Stomach (tissue), 9 donors: ENCODE measurements around the gene ASH1L. TPM values are rescaled to one million over a fixed set of nuclear protein-coding genes. Genes with fewer than 3 reads are reported as not detected.

Experiments used
- DNase-seq, 2 donors: peaks; one replicate each; pipeline versions ENCODE4 v3.0.0 to v3.0.0-alpha.2; 2013 to 2019
- H3K27ac ChIP-seq, 5 donors: fragments of 200-600 bp in 4 of 5; sonication (generic) in 4 of 5; one replicate each; pipeline ENCODE4 v1.5.1; 2013 to 2019; ENCODE audit warnings: mild to moderate bottlenecking in 1 of 5, moderate library complexity in 1 of 5
- H3K27me3 ChIP-seq, 3 donors: fragments of 200-600 bp; sonication (generic); one replicate each; pipeline ENCODE4 v1.5.1; 2017 to 2019; ENCODE audit warnings: mixed run types in 1 of 3
- H3K36me3 ChIP-seq, 4 donors: fragments of 200-600 bp; sonication (generic); 1 replicate in 3 of 4; 2 replicates in 1 of 4; pipeline ENCODE4 v1.5.1; 2016 to 2019
- H3K4me1 ChIP-seq, 4 donors: fragments of 200-600 bp; sonication (generic); one replicate each; pipeline ENCODE4 v1.5.1; 2016 to 2019
- H3K4me3 ChIP-seq, 4 donors: fragments of 200-600 bp; sonication (generic) in 3 of 4; one replicate each; pipeline ENCODE4 v1.5.1; 2016 to 2019; ENCODE audit warnings: mild to moderate bottlenecking in 1 of 4
- H3K9me3 ChIP-seq, 4 donors: fragments of 200-600 bp; sonication (generic); one replicate each; pipeline ENCODE4 v1.5.1; 2016 to 2019
- CTCF ChIP-seq, 7 experiments: fragments of 450-650 bp in 4 of 7; fragments of 200-600 bp in 3 of 7; sonication (generic) in 3 of 7; IDR thresholded peaks; one replicate each; pipeline ENCODE4 v1.5.1; 2016 to 2019; ENCODE audit warnings: antibody characterized with exemption in 7 of 7, control low read depth in 2 of 7, mild to moderate bottlenecking in 1 of 7
- EP300 ChIP-seq: sonication (generic); formaldehyde crosslinking; IDR thresholded peaks from one replicate; pipeline ENCODE4 v1.6.1; 2017; ENCODE audit warnings: antibody characterized with exemption
- POLR2A ChIP-seq, 4 donors: fragments of 450-650 bp; IDR thresholded peaks; one replicate each; pipeline ENCODE4 v1.6.1; 2016; ENCODE audit warnings: antibody characterized with exemption in 4 of 4, control low read depth in 2 of 4, mild to moderate bottlenecking in 1 of 4, moderate library complexity in 1 of 4
- POLR2AphosphoS5 ChIP-seq, 3 donors: sonication (generic); formaldehyde crosslinking; IDR thresholded peaks; one replicate each; pipeline ENCODE4 v1.6.1; 2016; ENCODE audit warnings: antibody characterized with exemption in 3 of 3
- WGBS, 5 donors: extraction: QIAGEN DNeasy Blood & Tissue Kit in 3 of 5; methylation state at CpG; one replicate each; pipeline versions ENCODE4 v1.1.5 to v1.1.7; 2013 to 2018; 5-methylcytosine and 5-hydroxymethylcytosine counted together
- intact Hi-C: fragments of 100-400 bp; cut with DNase I; formaldehyde crosslinking; loops from one replicate; pipeline ENCODE4 v1.15.1; 2023; ENCODE audit warnings: low total_unique reads
- polyA plus RNA-seq, 3 donors: library from polyadenylated mRNA; stranded (reverse); fragments of 200-250 nt; gene quantifications; one replicate each; pipeline ENCODE4 v1.2.3, GENCODE V29; 2013
- total RNA-seq, 5 donors: library from RNA; depleted of rRNA; stranded (reverse); fragments of >200 nt; gene quantifications; one replicate each; pipeline versions ENCODE4 v1.1.0 to v1.2.3, GENCODE V29; 2014 to 2016
- donor health status: healthy with polysubstance abuse.
- donor health status: Bipolar disorder and iron deficiency.
- donor health status: healthy.

Gene ASH1L
- total and polyA plus RNA-seq, 8 donors, result 3.0 to 69.4 (median 34.3) TPM

GRCh38 chr1:155326631-155327037 lies 236.0 kb downstream of the ASH1L start:
- H3K4me3 ChIP-seq, result no peak overlapping the region
- intact Hi-C loops, result no loop called here
- no peak for DNase-seq
- H3K36me3 ChIP-seq, result peaks cover 27 to 56% (median 54%) of the 10 kb centered on the region in 4 donors
- WGBS, 5 donors, result 85 to 92% (median 87%) methylated on average over 3 to 7 of the region's 7 CpGs
- no peak overlapping the region for H3K27ac ChIP-seq
- no peaks in the 10 kb centered on the region for H3K9me3 ChIP-seq
- TF ChIP-seq POLR2A (IDR thresholded peaks at IDR 0.05), result no peak
- TF ChIP-seq CTCF (IDR thresholded peaks at IDR 0.05), result no peak
- no peak for TF ChIP-seq POLR2AphosphoS5 (IDR thresholded peaks at IDR 0.05)
- no peak for TF ChIP-seq EP300
- peaks cover 19 to 44% (median 34%) of the 10 kb centered on the region in 4 donors for H3K4me1 ChIP-seq
- H3K27me3 ChIP-seq, result no peaks in the 10 kb centered on the region

- intact Hi-C loops, result no loop called here
- no peak for DNase-seq
- H3K9me3 ChIP-seq, result no peaks in the 10 kb centered on the region
- H3K4me1 ChIP-seq, result peaks cover 24 to 49% (median 39%) of the 10 kb centered on the region in 4 donors
- no peaks in the 10 kb centered on the region for H3K27me3 ChIP-seq
- TF ChIP-seq POLR2AphosphoS5 (IDR thresholded peaks at IDR 0.05), result no peak
- TF ChIP-seq EP300, result no peak
- TF ChIP-seq POLR2A (IDR thresholded peaks at IDR 0.05), result no peak
- no peak for TF ChIP-seq CTCF (IDR thresholded peaks at IDR 0.05)
- 77 to 83% (median 81%) methylated on average over 6 of the region's 6 CpGs for WGBS, 5 donors
- H3K27ac ChIP-seq, result peak overlapping the region in 3 of 5 donors; percentile 14 to 98 (median 96)
- H3K4me3 ChIP-seq, result peak overlapping the region in 1 of 4 donors; percentile 96
- H3K36me3 ChIP-seq, result peaks cover 21 to 50% (median 48%) of the 10 kb centered on the region in 4 donors
Observed at GRCh38 chr1:155326020-155326526, 236.5 kb downstream of the ASH1L start.

- intact Hi-C loops, result no loop called here
- H3K4me3 ChIP-seq, result peak overlapping the region; percentile 74 to 96 (median 78)
- peaks cover 29 to 54% (median 45%) of the 10 kb centered on the region in 4 donors for H3K4me1 ChIP-seq
- no peak for TF ChIP-seq EP300
- no peak for TF ChIP-seq POLR2A (IDR thresholded peaks at IDR 0.05)
- TF ChIP-seq CTCF (IDR thresholded peaks at IDR 0.05), result no peak
- TF ChIP-seq POLR2AphosphoS5 (IDR thresholded peaks at IDR 0.05), result no peak
- H3K27ac ChIP-seq, result peak overlapping the region; percentile 80 to 99 (median 98)
- no peaks in the 10 kb centered on the region for H3K27me3 ChIP-seq
- peaks cover 16 to 45% (median 43%) of the 10 kb centered on the region in 4 donors for H3K36me3 ChIP-seq
- 29 to 63% (median 33%) methylated on average over 6 of the region's 6 CpGs for WGBS, 5 donors
- no peaks in the 10 kb centered on the region for H3K9me3 ChIP-seq
- no peak for DNase-seq
Observed at GRCh38 chr1:155325603-155325893, 237.1 kb downstream of the ASH1L start.

GRCh38 chr1:155324717-155325602 lies 237.6 kb downstream of the ASH1L start:
- TF ChIP-seq EP300 (no peak), CTCF (IDR thresholded peaks at IDR 0.05) (peak in 5 of 7 experiments; percentile 4 to 51 (median 38)), POLR2AphosphoS5 (IDR thresholded peaks at IDR 0.05) (no peak), POLR2A (IDR thresholded peaks at IDR 0.05) (no peak)
- 4 to 9% (median 7%) methylated on average over 38 to 59 of the region's 59 CpGs for WGBS, 5 donors
- DNase-seq, result peak; percentile 65 to 85
- no peaks in the 10 kb centered on the region for H3K27me3 ChIP-seq
- peaks cover 34 to 60% (median 50%) of the 10 kb centered on the region in 4 donors for H3K4me1 ChIP-seq
- intact Hi-C loops, result no loop called here
- H3K36me3 ChIP-seq, result peaks cover 10 to 39% (median 37%) of the 10 kb centered on the region in 4 donors
- peak overlapping the region; percentile 74 to 96 (median 78) for H3K4me3 ChIP-seq
- H3K27ac ChIP-seq, result peak overlapping the region; percentile 80 to 99 (median 98)
- H3K9me3 ChIP-seq, result no peaks in the 10 kb centered on the region
